Hepatocyte (in vitro differentiated cells): Measurements from ENCODE around the gene SESN3.

Experiments
- CTCF ChIP-seq: fragments of 200-600 bp; sonication (generic); IDR thresholded peaks from 2 replicates; pipeline ENCODE4 v1.5.1; 2016; ENCODE audit warnings: antibody characterized with exemption, mild to moderate bottlenecking; ENCODE audit not compliant: poor library complexity
- EZH2phosphoT487 ChIP-seq: fragments of 200-600 bp; sonication (generic); IDR thresholded peaks from one replicate; pipeline ENCODE4 v1.6.1; 2018; ENCODE audit warnings: antibody characterized with exemption, mild to moderate bottlenecking, low read depth, moderate library complexity; ENCODE audit not compliant: unreplicated experiment, severe bottlenecking

GRCh38 chr11:95149651-95150364 is 81.2 kb downstream of the SESN3 start:
- TF ChIP-seq CTCF (no peak), EZH2phosphoT487 (no peak)
